Measurements from ENCODE around the gene RAB6B. TPM values are rescaled to one million over a fixed set of nuclear protein-coding genes. Genes with fewer than 3 reads are reported as not detected.

The RAB6B gene
- total RNA-seq, 1 experiment from 2014 or later = 18.0 TPM

DNA sequence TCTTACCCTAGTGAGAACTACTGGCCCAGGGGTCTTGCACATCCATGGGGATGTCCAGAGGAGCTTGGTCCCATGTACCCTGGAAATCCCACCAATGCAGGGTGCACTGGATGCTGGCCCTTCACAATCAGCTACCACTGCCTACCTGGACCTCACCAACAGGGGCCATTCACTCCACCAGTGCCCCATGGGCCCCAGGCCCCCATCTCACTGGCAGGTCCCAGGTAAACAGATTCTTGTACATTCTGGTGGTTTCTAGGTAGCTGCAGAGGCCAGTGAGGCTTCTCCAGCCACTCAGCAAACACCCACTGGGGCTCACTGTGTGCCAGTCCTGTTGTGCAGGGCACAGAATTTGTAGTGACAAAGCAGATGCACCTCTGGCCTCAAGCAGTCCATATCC, 24.9 kb downstream of the RAB6B start (continued):
- TF ChIP-seq CREM (CRISPR knock-in tag; IDR thresholded peaks at IDR 0.05) = no peak
- TF ChIP-seq CBFB (CRISPR knock-in tag; IDR thresholded peaks at IDR 0.05; ENCODE audit: low read depth) = no peak

DNA sequence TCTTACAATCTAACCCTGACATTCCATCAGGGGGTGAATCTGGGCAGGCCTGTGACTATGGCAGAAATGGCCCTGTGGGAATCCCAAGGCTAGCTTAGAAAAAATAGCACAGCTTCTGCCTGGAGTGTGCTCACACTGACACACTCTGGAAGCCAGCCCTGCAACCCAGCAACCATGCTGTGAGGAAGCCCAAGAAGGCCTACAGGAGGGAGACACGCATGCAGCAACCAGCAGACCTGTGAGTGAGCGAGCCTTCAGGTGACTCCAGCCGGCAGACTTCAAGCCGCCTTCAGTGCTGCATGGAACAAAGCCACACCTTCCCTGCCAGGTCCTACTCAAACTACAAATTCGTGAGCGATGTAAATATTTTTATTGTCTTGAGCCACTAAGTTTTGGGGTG, 26.1 kb downstream of the RAB6B start:
- no peak overlapping the region for H3K27ac Mint-ChIP-seq
- DNase-seq (ENCODE audit: low spot score) = no peak
- CTCF ChIA-PET = no interaction called here
- H3K9me3 Mint-ChIP-seq = no peaks in the 10 kb centered on the region
- no peaks in the 10 kb centered on the region for H3K36me3 Mint-ChIP-seq
- POLR2A ChIA-PET = no interaction called here
- no peaks in the 10 kb centered on the region for H3K27me3 Mint-ChIP-seq (ENCODE audit: low read depth)
- no peak for ATAC-seq
- H3K4me1 Mint-ChIP-seq = peaks cover 19% of the 10 kb centered on the region
- no peak overlapping the region for H3K4me3 Mint-ChIP-seq
- TF ChIP-seq, protein P1, sequence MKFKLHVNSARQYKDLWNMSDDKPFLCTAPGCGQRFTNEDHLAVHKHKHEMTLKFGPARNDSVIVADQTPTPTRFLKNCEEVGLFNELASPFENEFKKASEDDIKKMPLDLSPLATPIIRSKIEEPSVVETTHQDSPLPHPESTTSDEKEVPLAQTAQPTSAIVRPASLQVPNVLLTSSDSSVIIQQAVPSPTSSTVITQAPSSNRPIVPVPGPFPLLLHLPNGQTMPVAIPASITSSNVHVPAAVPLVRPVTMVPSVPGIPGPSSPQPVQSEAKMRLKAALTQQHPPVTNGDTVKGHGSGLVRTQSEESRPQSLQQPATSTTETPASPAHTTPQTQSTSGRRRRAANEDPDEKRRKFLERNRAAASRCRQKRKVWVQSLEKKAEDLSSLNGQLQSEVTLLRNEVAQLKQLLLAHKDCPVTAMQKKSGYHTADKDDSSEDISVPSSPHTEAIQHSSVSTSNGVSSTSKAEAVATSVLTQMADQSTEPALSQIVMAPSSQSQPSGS (CRISPR knock-in tag; IDR thresholded peaks at IDR 0.05; ENCODE audit: borderline replicate concordance, low read depth) = no peak
- TF ChIP-seq, protein P2, sequence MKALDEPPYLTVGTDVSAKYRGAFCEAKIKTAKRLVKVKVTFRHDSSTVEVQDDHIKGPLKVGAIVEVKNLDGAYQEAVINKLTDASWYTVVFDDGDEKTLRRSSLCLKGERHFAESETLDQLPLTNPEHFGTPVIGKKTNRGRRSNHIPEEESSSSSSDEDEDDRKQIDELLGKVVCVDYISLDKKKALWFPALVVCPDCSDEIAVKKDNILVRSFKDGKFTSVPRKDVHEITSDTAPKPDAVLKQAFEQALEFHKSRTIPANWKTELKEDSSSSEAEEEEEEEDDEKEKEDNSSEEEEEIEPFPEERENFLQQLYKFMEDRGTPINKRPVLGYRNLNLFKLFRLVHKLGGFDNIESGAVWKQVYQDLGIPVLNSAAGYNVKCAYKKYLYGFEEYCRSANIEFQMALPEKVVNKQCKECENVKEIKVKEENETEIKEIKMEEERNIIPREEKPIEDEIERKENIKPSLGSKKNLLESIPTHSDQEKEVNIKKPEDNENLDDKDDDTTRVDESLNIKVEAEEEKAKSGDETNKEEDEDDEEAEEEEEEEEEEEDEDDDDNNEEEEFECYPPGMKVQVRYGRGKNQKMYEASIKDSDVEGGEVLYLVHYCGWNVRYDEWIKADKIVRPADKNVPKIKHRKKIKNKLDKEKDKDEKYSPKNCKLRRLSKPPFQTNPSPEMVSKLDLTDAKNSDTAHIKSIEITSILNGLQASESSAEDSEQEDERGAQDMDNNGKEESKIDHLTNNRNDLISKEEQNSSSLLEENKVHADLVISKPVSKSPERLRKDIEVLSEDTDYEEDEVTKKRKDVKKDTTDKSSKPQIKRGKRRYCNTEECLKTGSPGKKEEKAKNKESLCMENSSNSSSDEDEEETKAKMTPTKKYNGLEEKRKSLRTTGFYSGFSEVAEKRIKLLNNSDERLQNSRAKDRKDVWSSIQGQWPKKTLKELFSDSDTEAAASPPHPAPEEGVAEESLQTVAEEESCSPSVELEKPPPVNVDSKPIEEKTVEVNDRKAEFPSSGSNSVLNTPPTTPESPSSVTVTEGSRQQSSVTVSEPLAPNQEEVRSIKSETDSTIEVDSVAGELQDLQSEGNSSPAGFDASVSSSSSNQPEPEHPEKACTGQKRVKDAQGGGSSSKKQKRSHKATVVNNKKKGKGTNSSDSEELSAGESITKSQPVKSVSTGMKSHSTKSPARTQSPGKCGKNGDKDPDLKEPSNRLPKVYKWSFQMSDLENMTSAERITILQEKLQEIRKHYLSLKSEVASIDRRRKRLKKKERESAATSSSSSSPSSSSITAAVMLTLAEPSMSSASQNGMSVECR (CRISPR knock-in tag; IDR thresholded peaks at IDR 0.05; ENCODE audit: borderline replicate concordance) = no peak
- TF ChIP-seq FOXJ3 (CRISPR knock-in tag; IDR thresholded peaks at IDR 0.05; ENCODE audit: borderline replicate concordance) (no peak), JUN (CRISPR knock-in tag; IDR thresholded peaks at IDR 0.05) (no peak), ZNF232 (CRISPR knock-in tag; IDR thresholded peaks at IDR 0.05) (no peak), RORB (CRISPR knock-in tag; IDR thresholded peaks at IDR 0.05) (no peak), NFYB (CRISPR knock-in tag; conservative IDR thresholded peaks at IDR 0.05; ENCODE audit: low read depth) (no peak), TEAD4 (CRISPR knock-in tag; IDR thresholded peaks at IDR 0.05) (no peak), MYBL2 (CRISPR knock-in tag; IDR thresholded peaks at IDR 0.05) (no peak), NFATC4 (CRISPR knock-in tag; IDR thresholded peaks at IDR 0.05) (no peak), ZNF121 (CRISPR knock-in tag; IDR thresholded peaks at IDR 0.05) (no peak), ELF4 (CRISPR knock-in tag; IDR thresholded peaks at IDR 0.05; ENCODE audit: low read depth) (no peak), ATF1 (CRISPR knock-in tag; IDR thresholded peaks at IDR 0.05) (no peak)
- TF ChIP-seq, protein P3, sequence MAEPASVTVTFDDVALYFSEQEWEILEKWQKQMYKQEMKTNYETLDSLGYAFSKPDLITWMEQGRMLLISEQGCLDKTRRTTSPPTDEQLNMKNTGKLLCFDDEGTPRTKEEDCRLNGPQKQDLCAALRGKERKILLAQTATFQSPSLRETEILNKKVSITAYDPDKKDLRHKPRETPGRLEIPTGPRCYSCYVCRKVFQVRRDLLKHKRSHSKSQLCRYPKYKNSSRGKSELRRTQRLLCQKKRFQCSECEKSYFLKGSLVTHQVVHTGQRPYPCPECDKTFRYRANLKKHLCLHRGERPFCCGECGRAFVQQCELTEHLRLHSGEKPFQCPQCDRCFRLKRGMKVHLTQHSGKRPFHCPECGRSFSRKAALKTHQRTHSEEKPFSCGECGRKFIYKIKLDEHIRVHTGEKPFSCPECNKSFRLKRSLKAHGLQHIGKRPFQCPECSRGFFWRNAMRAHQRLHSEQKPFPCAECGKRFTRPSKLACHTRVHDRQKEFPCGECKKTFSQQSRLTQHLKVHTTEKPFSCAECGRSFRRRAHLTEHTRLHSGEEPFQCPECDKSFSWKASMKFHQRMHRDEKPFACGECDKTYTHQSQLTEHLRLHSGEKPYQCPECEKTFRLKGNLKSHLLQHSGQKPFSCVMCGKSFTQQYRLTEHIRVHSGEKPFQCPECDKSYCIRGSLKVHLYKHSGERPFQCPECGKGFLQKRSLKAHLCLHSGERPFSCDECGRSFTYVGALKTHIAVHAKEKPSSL (CRISPR knock-in tag; conservative IDR thresholded peaks at IDR 0.05) = no peak
- TF ChIP-seq, protein P4, sequence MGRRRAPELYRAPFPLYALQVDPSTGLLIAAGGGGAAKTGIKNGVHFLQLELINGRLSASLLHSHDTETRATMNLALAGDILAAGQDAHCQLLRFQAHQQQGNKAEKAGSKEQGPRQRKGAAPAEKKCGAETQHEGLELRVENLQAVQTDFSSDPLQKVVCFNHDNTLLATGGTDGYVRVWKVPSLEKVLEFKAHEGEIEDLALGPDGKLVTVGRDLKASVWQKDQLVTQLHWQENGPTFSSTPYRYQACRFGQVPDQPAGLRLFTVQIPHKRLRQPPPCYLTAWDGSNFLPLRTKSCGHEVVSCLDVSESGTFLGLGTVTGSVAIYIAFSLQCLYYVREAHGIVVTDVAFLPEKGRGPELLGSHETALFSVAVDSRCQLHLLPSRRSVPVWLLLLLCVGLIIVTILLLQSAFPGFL (CRISPR knock-in tag; IDR thresholded peaks at IDR 0.05; ENCODE audit: borderline replicate concordance) = no peak
- TF ChIP-seq, protein P5, sequence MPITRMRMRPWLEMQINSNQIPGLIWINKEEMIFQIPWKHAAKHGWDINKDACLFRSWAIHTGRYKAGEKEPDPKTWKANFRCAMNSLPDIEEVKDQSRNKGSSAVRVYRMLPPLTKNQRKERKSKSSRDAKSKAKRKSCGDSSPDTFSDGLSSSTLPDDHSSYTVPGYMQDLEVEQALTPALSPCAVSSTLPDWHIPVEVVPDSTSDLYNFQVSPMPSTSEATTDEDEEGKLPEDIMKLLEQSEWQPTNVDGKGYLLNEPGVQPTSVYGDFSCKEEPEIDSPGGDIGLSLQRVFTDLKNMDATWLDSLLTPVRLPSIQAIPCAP (CRISPR knock-in tag; IDR thresholded peaks at IDR 0.05) = no peak
- TF ChIP-seq, protein P6, sequence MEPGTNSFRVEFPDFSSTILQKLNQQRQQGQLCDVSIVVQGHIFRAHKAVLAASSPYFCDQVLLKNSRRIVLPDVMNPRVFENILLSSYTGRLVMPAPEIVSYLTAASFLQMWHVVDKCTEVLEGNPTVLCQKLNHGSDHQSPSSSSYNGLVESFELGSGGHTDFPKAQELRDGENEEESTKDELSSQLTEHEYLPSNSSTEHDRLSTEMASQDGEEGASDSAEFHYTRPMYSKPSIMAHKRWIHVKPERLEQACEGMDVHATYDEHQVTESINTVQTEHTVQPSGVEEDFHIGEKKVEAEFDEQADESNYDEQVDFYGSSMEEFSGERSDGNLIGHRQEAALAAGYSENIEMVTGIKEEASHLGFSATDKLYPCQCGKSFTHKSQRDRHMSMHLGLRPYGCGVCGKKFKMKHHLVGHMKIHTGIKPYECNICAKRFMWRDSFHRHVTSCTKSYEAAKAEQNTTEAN (CRISPR knock-in tag; IDR thresholded peaks at IDR 0.05) = no peak
- TF ChIP-seq, protein P7, sequence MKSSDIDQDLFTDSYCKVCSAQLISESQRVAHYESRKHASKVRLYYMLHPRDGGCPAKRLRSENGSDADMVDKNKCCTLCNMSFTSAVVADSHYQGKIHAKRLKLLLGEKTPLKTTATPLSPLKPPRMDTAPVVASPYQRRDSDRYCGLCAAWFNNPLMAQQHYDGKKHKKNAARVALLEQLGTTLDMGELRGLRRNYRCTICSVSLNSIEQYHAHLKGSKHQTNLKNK (CRISPR knock-in tag; IDR thresholded peaks at IDR 0.05) = no peak
- TF ChIP-seq, protein P8, sequence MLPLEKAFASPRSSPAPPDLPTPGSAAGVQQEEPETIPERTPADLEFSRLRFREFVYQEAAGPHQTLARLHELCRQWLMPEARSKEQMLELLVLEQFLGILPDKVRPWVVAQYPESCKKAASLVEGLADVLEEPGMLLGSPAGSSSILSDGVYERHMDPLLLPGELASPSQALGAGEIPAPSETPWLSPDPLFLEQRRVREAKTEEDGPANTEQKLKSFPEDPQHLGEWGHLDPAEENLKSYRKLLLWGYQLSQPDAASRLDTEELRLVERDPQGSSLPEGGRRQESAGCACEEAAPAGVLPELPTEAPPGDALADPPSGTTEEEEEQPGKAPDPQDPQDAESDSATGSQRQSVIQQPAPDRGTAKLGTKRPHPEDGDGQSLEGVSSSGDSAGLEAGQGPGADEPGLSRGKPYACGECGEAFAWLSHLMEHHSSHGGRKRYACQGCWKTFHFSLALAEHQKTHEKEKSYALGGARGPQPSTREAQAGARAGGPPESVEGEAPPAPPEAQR (CRISPR knock-in tag; IDR thresholded peaks at IDR 0.05) = no peak
